CD14-positive monocyte (primary cell): Measurements from ENCODE around the gene MUC5AC. TPM values are rescaled to one million over a fixed set of nuclear protein-coding genes. Genes with fewer than 3 reads are reported as not detected.
A peak's percentile ranks its signal among the peaks of the same experiment; 100 is the strongest.

Source experiments
- DNase-seq, 3 donors: peaks; one replicate each; pipeline ENCODE4 v3.0.0-alpha.2; 2011 to 2022
- H2AFZ ChIP-seq: 2 replicates; pipeline ENCODE4 v1.6.0; 2012; ENCODE audit warnings: mild to moderate bottlenecking, low read depth, low read length, inconsistent platforms; ENCODE audit not compliant: insufficient read depth, poor library complexity, severe bottlenecking
- H3K27ac ChIP-seq, 2 donors: 1 replicate in 1 of 2; 2 replicates in 1 of 2; pipeline ENCODE4 v1.5.1; 2012 to 2013; ENCODE audit warnings: low read length in 2 of 2, control low read depth in 1 of 2, inconsistent platforms in 1 of 2, low read depth in 1 of 2, mild to moderate bottlenecking in 1 of 2
- H3K27me3 ChIP-seq, 2 donors: one replicate each; pipeline versions ENCODE4 v1.6.0 to v1.6.1; 2011 to 2013; ENCODE audit warnings: low read length in 2 of 2; ENCODE audit not compliant: control insufficient read depth in 2 of 2, insufficient read depth in 2 of 2
- H3K36me3 ChIP-seq, 2 donors: replicated peaks in 1 of 2; 1 replicate in 1 of 2; 2 replicates in 1 of 2; pipeline versions ENCODE4 v1.5.1 to v1.6.1; 2012 to 2013; ENCODE audit warnings: low read length in 2 of 2, control low read depth in 1 of 2, inconsistent platforms in 1 of 2, mild to moderate bottlenecking in 1 of 2; ENCODE audit not compliant: insufficient read depth in 2 of 2, control insufficient read depth in 1 of 2
- H3K4me1 ChIP-seq, 2 donors: 1 replicate in 1 of 2; 2 replicates in 1 of 2; pipeline versions ENCODE4 v1.5.1 to v1.6.1; 2012 to 2013; ENCODE audit warnings: low read length in 2 of 2, control low read depth in 1 of 2, inconsistent platforms in 1 of 2, mild to moderate bottlenecking in 1 of 2, moderate library complexity in 1 of 2; ENCODE audit not compliant: insufficient read depth in 2 of 2, control insufficient read depth in 1 of 2
- H3K4me2 ChIP-seq: replicated peaks from 2 replicates; pipeline ENCODE3; 2012; ENCODE audit warnings: low read length, moderate library complexity, mild to moderate bottlenecking; ENCODE audit not compliant: poor library complexity, severe bottlenecking; ENCODE audit errors: extremely low read depth
- H3K4me3 ChIP-seq, 3 experiments: fragments of 200-600 bp in 1 of 3; sonication (generic) in 1 of 3; replicated peaks in 1 of 3; 1 replicate in 2 of 3; 2 replicates in 1 of 3; pipeline ENCODE4 v1.5.1; 2011 to 2013; ENCODE audit warnings: low read length in 3 of 3, mild to moderate bottlenecking in 3 of 3, control low read depth in 2 of 3, low read depth in 2 of 3, inconsistent platforms in 1 of 3, moderate library complexity in 1 of 3
- H3K79me2 ChIP-seq: 2 replicates; pipeline ENCODE4 v1.6.0; 2012; ENCODE audit warnings: mild to moderate bottlenecking, control low read depth, inconsistent platforms, low read length, moderate library complexity; ENCODE audit not compliant: insufficient read depth
- H3K9ac ChIP-seq: 2 replicates; pipeline ENCODE4 v1.6.0; 2017; ENCODE audit warnings: low read length, mild to moderate bottlenecking; ENCODE audit not compliant: insufficient read depth, poor library complexity, severe bottlenecking
- H3K9me3 ChIP-seq, 2 donors: replicated peaks in 1 of 2; 1 replicate in 1 of 2; 2 replicates in 1 of 2; pipeline versions ENCODE4 v1.5.1 to v1.6.1; 2012 to 2013; ENCODE audit warnings: low read length in 2 of 2, control low read depth in 1 of 2; ENCODE audit not compliant: control insufficient read depth in 1 of 2, insufficient read depth in 1 of 2
- H4K20me1 ChIP-seq: 2 replicates; pipeline ENCODE4 v1.6.0; 2012; ENCODE audit warnings: mild to moderate bottlenecking, low read length, control low read depth, moderate library complexity; ENCODE audit not compliant: insufficient read depth
- H3K27ac Mint-ChIP-seq, 7 donors: one replicate each; pipeline ENCODE4 v1.8.0; 2020; ENCODE audit warnings: mild to moderate bottlenecking in 7 of 7, mixed read lengths in 7 of 7, moderate library complexity in 6 of 7, inconsistent platforms in 2 of 7
- H3K27me3 Mint-ChIP-seq, 3 donors: one replicate each; pipeline ENCODE4 v1.8.0; 2021 to 2022; ENCODE audit warnings: low read depth in 3 of 3, mild to moderate bottlenecking in 3 of 3, mixed read lengths in 3 of 3, moderate library complexity in 3 of 3, inconsistent platforms in 1 of 3
- H3K36me3 Mint-ChIP-seq, 2 donors: one replicate each; pipeline ENCODE4 v1.8.0; 2020; ENCODE audit warnings: mixed read lengths in 2 of 2, inconsistent platforms in 1 of 2, mild to moderate bottlenecking in 1 of 2
- H3K4me1 Mint-ChIP-seq: one replicate; pipeline ENCODE4 v1.8.0; 2020; ENCODE audit warnings: mild to moderate bottlenecking, mixed read lengths
- H3K4me3 Mint-ChIP-seq, 2 donors: one replicate each; pipeline ENCODE4 v1.8.0; 2020; ENCODE audit warnings: mild to moderate bottlenecking in 2 of 2, mixed read lengths in 2 of 2, moderate library complexity in 1 of 2
- H3K9me3 Mint-ChIP-seq, 7 donors: one replicate each; pipeline ENCODE4 v1.8.0; 2020 to 2022; ENCODE audit warnings: mixed read lengths in 7 of 7, mild to moderate bottlenecking in 6 of 7, moderate library complexity in 6 of 7, inconsistent platforms in 2 of 7
- CTCF ChIP-seq: fragments of 200-600 bp; IDR thresholded peaks from one replicate; pipeline ENCODE4 v1.8.0; 2022; ENCODE audit warnings: antibody characterized with exemption, mild to moderate bottlenecking
- WGBS: methylation state at CpG from one replicate; pipeline ENCODE4 v1.1.5; 2013; ENCODE audit warnings: missing lambda C conversion rate; ENCODE audit not compliant: insufficient coverage; 5-methylcytosine and 5-hydroxymethylcytosine counted together
- intact Hi-C, 2 donors: fragments of 100-400 bp; cut with micrococcal nuclease; formaldehyde crosslinking; loops; one replicate each; pipeline versions ENCODE4 v1.15.0 to v1.15.1; 2023
- polyA plus RNA-seq, 3 donors: library from polyadenylated mRNA; depleted of rRNA in 1 of 3; unstranded in 2 of 3; stranded (reverse) in 1 of 3; fragments of 300-500 nt in 2 of 3; fragments of >200 nt in 1 of 3; fragmentation: Illumina TruSeq in 2 of 3; gene quantifications; 1 replicate in 2 of 3; 2 replicates in 1 of 3; pipeline ENCODE4 v1.2.3, GENCODE V29; 2012 to 2021

Gene MUC5AC
- polyA plus RNA-seq, 3 donors, result not detected

DNA sequence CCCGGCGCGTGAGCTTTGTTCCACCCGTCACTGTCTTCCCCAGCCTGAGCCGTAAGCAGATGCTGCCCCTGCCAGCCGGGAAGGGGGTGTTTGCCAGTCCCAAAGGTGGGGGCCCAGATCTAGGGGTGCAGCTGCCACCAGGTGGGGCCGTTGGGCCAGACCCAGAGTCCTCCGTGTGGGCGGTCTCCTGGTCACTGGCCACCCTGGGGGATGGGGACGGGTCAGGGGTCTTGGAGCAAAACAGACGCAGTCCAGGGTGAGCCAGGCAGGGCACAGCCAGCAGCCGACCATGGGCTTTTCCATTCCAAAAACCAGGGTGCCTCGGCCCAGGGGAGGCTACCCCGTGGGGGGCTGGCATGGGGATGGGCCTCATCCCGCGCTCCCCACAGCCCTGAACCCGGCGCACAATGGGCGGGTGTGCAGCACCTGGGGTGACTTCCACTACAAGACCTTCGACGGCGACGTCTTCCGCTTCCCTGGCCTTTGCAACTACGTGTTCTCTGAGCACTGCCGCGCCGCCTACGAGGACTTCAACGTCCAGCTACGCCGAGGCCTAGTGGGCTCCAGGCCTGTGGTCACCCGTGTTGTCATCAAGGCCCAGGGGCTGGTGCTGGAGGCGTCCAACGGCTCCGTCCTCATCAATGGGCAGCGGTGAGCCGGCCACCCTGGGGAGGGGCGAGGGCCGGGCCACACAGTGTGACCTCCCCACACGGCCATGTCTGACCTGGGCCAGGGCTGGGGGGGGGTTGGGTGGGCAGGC is 68.7 kb downstream of the MUC5AC start:
- no peak overlapping the region for H3K9ac ChIP-seq
- peaks cover 0 to 12% (median 5%) of the 10 kb centered on the region in 3 donors for H3K27me3 Mint-ChIP-seq

DNA sequence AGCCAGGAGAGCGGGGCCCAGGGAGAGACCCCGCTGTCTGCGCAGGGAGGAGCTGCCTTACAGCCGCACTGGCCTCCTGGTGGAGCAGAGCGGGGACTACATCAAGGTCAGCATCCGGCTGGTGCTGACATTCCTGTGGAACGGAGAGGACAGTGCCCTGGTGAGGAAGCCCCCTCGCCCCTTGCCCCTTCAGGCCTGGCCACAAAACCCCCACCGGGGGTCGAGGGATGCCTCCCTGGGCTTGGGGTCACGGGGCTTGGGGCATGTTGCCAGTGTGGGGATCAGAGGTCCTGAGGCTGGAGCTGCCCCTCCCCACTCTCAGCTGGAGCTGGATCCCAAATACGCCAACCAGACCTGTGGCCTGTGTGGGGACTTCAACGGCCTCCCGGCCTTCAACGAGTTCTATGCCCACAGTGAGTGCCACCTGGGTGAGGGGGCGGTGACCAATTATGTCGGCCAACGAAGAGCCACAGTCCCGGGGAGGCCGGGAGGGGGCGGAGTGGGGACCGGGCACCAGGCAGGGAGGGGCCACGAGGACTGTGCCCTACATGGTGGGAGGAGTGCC is 69.3 kb downstream of the MUC5AC start:
- Histone ChIP-seq H3K4me1 (no peaks in the 10 kb centered on the region), H4K20me1 (no peaks in the 10 kb centered on the region), H3K36me3 (no peaks in the 10 kb centered on the region), H2AFZ (no peak overlapping the region), H3K79me2 (no peaks in the 10 kb centered on the region), H3K27ac (no peak overlapping the region), H3K9me3 (no peaks in the 10 kb centered on the region), H3K4me2 (no peak overlapping the region), H3K27me3 (no peaks in the 10 kb centered on the region), H3K4me3 (no peak overlapping the region), H3K9ac (no peak overlapping the region)
- TF ChIP-seq CTCF, result no peak
- DNase-seq, result no peak
- Mint-ChIP-seq H3K4me3 (no peak overlapping the region), H3K36me3 (no peaks in the 10 kb centered on the region), H3K4me1 (no peaks in the 10 kb centered on the region), H3K9me3 (no peaks in the 10 kb centered on the region), H3K27ac (no peak overlapping the region), H3K27me3 (peaks cover 0 to 12% (median 5%) of the 10 kb centered on the region in 3 donors)
- intact Hi-C loops, result no loop called here
- 82% methylated on average over 20 of the region's 23 CpGs for WGBS

More for the DNA sequence above, 68.7 kb downstream of the MUC5AC start:
- no peak overlapping the region for H3K4me3 Mint-ChIP-seq
- H3K9me3 Mint-ChIP-seq, result no peaks in the 10 kb centered on the region
- no peaks in the 10 kb centered on the region for H3K79me2 ChIP-seq
- no peak overlapping the region for H3K4me3 ChIP-seq
- H3K27ac Mint-ChIP-seq, result peak overlapping the region in 1 of 7 donors; percentile 57
- no peak overlapping the region for H2AFZ ChIP-seq
- no peaks in the 10 kb centered on the region for H3K9me3 ChIP-seq
- no peak for DNase-seq
- WGBS, result 86% methylated on average over 40 of the region's 41 CpGs
- H3K36me3 ChIP-seq, result no peaks in the 10 kb centered on the region
- no peaks in the 10 kb centered on the region for H3K4me1 ChIP-seq
- no peaks in the 10 kb centered on the region for H3K36me3 Mint-ChIP-seq
- no peak overlapping the region for H3K4me2 ChIP-seq
- no peaks in the 10 kb centered on the region for H3K4me1 Mint-ChIP-seq
- TF ChIP-seq CTCF, result no peak
- no peaks in the 10 kb centered on the region for H3K27me3 ChIP-seq
- H4K20me1 ChIP-seq, result no peaks in the 10 kb centered on the region
- H3K27ac ChIP-seq, result no peak overlapping the region
- intact Hi-C loops, result no loop called here
